Measurements from ENCODE around the gene TNFAIP8.

Gene TNFAIP8

DNA sequence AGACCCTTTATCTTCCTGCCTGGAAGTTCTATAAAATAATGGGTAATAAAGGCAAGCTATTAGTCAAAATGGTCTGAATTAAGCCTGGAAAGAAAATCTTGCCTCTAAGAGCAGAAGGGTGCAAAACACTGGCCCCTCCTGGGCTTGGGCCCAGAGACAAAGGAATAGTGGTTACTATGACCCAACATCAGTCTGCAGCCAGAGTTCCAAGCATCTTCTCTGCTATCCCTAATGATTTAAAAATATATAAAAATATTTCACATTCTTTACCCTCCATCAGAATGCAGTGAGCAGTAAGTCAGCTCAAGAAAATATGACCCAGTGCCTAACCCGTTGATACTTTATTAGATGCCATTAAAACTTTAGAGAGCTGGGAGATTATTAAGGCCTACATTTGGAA, 14.7 kb downstream of the TNFAIP8 start:
- DNase-seq (ENCODE audit: low read depth), result no peak

DNA sequence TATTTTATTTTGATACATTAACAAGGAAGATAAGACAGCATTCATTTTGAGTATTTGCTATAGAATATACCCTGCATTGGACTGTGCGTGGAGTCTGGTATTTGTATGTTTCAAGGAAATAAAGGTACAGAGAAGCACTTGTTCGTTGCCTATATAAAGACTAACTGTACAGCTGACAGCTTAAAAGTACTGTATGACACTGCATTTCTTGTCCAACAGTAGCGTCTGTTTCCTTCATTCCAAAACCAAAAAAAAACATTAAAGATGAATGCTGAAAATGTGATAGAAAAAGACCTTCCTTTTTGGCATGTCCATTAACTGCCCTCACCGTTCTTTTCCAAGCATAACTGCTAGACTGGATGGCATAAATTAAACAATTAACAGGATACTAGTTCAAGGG, 15.3 kb downstream of the TNFAIP8 start:
- no peak for DNase-seq (ENCODE audit: low read depth)

DNA sequence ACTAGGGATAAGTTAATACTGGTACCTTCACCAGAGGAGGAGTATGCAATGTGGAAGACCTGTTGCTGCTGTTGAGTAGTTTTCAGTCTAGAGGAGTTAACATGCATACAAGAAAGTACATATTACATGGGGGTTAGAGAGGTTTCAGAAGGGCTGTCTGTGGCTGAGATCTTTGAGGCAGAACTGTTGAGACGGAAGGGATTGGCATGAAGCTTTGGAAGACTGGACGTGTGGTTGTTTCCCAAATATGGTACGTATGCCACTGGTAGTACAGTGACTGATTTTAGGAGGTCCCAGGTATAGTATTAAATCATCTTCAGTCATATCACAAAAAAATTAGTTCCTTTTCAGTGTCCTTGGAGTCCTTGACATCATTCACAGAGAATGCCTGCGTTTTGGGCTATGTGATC, 17.6 kb downstream of the TNFAIP8 start:
- no peak for DNase-seq (ENCODE audit: low read depth)

DNA sequence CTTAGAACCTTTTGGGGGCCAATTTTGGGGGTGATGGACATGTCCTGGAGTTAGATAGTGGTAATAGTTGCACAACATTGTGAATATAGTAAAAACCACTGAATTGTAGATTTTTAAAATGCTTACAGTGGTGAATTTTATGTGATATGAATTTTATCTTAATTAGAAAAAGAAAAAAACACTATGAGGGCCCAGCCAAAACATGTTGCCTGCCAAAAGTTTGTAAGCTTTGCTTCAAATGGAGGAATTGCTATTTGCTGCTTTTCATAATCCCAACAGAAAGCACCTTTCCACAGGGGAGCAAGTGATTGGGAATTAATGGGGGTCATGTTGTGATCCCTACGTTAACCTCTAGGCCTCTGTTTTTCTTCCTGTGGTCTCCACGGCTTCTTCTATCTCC, 19.1 kb downstream of the TNFAIP8 start:
- DNase-seq (ENCODE audit: low read depth), result no peak

DNA sequence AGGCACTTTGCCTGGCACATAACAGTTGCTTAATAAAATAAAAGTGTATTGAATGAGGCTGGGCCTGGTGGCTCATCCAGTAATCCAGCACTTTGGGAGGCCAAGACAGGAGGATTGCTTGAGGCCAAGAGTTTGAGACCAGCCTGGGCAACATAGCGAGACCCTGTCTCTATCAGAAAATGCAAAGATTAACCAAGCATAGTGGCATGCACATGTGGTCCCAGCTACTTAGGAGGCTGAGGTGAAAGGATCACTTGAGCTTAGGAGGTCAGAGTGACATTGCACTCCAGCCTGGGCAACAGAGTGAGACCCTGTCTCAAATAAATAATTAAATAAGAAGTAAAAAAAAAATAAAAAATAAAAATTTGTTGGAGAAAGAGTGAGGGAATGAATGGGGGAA, 21.2 kb downstream of the TNFAIP8 start:
- DNase-seq (ENCODE audit: low read depth), result no peak

DNA sequence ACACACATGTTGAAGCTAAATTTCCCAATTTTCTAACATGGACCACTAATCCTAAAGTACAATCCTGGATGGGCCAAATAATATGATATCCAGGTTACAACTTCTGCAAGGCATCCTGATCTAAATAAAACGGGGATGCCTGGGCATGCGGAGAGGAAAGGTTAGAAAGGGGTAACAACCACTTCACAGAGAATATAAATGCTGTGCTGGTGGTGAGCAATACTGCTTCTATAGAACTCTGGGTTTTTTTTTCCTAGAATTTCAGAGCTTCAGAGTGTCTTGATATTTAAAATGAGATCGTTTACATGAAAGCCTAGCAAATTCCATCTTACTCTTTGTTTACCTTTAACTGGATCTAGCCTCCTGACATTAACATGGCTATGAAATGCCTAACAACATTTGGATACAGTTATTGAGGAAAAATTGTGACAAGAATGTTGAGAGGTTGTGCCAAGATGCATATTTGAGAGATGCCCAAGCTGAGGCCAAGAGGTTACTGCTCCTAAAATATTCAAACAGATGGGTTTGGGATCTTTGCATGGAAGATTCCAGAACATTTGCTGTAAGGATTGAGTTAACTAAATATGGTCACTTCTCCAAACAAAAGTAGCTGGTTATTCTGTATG, 22.4 kb downstream of the TNFAIP8 start:
- DNase-seq (ENCODE audit: low read depth), result no peak

DNA sequence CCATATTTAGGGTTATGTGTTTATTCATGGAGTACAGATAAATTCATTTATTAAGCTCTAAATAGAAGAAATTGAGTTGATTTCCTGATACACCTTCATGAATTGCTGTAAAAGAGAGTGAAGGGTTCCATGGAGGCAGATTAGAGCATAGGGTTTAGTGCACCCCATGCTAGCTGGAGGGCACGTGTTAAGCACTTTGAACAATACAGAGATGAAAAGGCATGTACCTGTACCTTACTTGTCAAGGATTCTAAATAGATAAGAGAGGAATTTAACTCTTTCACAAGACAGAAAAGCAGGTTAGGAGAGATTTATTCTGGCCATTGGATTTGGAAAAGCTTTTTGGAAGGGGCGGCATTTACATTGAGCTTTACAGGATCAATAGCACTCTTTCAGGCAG, 23.3 kb downstream of the TNFAIP8 start:
- no peak for DNase-seq (ENCODE audit: low read depth)

DNA sequence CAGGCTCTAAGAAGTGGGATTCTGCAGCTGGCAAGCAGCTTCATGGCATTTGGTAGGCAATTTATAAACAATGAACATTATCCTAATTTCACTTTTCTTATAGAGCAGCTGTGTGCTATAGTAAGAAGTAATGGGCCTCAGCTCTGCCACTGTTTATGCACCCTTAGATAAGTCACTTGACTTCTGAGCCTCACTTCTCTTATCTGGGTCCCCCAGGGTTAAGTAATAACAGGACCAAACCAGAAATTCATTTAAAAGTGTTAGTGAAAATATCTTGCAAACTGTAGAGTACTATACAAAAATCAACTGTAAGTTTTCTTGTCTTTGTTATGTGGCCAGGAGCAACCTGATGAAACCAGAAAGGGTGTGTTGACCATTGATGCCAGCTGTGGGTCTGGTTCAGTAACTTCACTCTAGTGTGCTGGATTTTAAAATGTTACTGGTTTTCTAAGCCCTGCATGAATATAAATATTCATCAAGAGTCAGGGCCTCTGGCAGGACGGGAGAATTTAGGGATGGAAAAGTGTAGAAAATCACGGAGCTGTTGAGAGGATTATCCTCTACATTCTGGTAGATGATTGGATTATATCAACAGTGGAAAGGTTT, 24.2 kb downstream of the TNFAIP8 start:
- no peak for DNase-seq (ENCODE audit: low read depth)

DNA sequence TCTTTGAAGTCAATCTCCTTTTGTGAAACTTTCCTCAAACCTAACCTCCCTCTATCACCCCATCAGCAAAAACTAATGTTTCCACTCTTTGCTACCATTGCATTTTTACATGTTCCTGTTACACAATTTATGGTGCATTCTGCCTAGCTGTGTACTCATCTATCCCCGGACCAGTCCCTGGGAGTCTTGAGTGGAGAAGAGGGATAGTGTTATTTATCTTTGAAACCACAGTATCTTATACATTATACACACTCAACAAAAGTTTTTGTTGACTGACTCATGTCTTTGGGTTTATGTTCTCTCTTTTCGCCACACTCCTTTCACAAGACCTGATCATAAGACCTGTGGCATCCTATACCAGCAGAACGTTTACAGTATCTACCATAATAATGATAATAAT, 26.4 kb downstream of the TNFAIP8 start:
- no peak for DNase-seq (ENCODE audit: low read depth)

DNA sequence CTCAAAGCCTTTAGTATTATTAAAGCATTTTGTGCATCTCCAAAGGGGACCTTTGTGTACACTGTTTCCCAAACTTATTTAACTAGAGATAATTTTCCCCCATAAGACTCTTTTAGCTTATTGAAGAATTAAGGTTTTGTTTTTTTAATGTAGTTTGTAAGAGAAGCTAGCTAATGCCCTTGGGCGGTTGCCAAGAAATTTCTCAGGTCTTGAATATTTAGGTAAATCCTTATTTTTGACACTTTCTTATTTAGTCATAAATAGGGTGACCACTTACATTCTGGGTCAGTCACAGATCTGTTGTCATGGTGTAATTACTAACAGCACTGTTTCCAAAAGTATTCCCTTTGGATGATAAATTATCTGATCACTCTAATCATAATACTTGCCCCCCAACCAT, 27.2 kb downstream of the TNFAIP8 start:
- no peak for DNase-seq (ENCODE audit: low read depth)

DNA sequence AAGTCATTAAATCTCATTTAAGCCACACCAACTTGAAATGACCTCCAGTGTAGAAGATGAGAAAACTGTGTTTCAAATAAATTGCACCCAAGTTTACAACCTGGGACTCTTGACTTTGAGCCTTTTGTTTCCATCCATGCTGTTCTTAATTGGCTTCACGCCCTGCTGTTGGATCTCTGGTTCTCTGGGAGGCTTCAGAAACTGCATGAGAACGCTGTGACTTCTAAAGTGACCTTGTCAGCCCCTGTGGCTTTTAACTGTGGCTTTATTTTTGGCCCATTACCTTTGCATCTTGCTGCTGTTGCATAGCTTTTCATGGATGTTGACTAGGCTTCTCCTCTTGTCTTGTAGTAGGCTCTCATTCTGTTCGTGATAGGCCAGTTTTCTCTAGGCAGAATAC, 29.3 kb downstream of the TNFAIP8 start:
- no peak for DNase-seq (ENCODE audit: low read depth)

DNA sequence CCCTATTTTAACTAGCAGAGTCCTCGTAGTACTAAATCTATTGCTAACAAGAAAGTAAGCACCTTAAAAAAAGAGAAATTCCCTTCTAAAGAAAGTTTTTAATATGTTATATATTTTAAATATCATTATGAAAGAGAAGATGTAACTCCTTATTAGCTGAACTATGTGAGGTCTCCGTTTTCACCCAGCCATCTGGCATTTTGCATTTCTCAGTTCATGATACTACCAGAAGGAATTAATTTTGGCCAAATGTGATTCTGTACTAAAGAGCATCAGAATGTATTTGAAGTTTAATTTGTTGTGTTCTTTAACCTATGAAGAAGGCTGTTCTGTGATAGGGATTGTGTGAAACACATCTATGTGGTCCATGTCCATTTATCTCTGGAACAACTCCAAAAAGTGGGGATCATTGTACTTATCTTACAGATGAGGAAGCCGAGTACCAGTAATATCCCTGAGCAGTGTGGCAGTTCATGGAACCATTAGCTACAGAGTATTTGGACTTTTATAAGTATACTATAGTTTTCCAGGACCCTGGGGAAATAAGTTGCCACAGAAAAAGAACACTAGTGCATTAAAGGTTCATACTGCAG, 29.8 kb downstream of the TNFAIP8 start:
- no peak for DNase-seq (ENCODE audit: low read depth)

DNA sequence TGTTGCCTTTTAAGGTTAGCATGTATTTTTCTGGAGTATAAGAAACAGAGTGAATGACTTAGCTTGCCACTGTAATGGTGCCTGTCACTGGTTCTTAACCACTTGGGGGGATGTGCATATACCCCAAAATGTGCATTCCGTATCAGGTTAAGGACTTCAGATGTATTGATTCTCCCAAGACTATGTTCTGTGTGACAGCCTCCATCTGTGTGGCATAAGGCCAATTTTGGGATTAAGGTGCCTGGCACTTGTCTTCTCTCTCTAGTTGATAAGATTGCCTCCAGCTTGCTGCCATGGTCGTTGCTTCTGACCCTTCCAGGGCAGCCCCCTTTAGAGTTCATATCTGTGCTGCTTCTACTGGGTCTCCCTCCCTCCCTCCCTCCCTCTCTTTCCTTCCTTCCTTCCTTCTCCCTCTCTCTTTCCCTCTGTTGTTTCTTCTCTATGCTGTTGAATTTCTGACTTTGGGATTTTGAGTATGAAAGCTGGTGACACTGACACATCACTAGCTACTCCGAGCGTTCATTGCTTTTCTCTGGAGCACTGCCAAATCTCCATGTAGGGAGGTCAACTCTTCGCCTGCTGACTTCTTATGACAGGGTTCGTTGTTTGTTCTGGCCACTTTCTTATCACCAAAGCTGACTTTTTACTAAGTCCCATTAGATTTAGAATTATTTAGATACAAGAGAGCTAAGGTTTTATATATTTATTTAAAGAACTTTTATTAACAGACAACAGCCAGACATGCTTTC, 31.0 kb downstream of the TNFAIP8 start:
- DNase-seq (ENCODE audit: low read depth), result no peak

DNA sequence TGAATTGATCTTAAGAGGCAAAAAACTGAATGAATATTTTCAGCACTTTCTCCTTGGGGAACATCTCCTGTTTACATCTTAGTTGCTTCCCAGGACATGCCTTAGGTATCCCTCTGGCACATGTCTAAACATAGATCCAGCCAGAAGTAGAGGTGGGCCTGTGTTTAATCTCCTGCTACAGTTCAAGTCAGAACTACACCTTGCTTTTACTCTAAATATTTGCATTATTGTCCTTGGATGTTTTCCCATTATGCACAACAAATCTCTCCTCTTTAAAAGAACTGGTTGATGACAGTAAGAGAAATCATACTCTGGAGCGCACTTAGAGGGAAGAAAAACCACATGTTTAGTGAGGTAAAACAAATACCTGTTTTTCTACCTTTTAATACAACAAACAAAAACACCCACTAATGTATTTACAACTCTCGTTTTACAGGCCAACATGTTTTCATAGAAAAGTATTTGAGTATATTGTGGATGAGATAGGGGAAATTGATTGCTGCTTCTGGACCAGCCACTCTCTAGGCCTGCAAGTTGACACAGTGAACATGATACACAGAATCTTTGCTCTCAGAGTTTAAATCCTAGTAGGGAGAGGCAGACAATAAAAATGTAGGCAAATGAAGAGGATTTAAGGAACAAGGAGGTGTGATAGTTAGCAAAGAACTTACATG, 32.3 kb downstream of the TNFAIP8 start:
- no peak for DNase-seq (ENCODE audit: low read depth)

DNA sequence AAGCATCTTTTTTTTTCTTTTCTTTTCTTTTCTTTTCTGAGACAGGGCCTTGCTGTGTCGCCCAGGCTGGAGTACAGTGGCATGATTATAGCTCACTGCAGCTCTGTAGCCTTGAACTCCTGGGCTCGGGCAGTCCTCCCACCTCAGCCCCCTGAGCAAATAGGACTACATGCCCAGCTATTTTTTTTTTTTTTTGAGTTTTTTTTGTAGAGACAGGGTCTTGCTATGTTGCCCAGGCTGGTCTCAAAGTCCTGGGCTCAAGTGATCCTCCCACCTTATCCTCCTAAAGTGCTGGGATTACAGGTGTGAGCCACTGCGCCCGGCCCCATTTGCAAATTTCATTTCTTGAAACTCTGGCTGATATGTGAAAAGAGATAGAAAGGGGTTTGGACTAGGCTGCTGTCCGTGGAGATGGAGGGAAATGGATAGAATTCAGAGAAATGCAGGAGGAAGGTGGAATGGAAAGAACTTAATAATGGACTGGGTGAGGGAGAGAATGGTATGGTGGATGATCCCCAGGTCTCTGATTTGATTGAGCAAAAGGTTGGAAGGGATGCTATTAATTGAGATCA, 32.9 kb downstream of the TNFAIP8 start:
- DNase-seq (ENCODE audit: low read depth), result no peak

DNA sequence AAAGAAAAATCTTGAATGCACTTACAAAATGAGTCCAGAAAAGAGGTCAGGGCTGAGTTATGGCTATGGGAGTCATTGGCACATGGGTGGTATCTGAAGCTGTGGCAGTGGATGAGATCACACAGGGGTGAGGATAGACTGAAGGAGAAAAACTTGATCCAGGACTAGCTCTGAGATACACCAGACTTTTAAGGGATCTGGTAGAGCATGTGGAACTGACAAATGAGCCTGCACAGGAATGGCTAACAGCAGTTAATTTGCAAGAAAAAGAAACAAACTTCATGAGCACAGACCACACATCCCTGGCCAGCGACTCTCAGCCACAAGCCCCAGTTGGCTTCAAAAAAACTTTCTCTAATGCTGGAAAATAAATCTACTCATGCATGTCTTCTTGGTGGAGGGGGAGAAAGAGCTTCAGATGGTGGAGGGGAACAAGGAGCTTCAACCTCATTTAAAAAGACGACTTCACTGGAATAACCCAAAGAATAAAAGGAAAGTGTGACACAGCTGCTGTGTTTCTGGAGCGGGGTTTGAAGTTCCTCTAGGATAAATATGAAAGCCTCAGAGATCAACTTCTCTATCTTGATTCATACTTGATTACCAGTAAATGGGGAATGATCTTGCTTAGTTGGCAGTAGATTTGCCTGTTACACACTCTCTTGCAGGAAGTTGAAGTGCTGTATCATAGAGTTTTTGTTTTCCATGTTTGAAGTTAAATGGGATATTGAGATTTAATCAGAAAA, 33.6 kb downstream of the TNFAIP8 start:
- no peak for DNase-seq (ENCODE audit: low read depth)

DNA sequence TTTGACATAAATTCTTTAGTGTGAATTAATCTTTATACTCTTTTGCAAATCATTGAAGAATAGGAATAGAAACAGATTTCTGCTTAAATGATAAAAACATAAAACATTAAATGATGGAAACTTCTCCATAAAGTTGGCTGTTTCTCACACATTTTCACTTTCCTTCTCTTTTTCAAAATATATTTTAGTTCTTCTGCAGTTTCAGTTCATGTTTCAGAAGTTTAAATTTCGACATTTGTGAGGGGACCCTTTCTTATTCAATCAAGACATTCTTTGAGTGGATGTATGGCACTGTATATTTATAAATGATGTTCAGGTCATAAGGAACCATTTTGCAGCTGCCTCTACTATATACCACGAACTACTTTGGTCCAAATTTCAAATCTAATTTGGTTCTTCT, 34.6 kb downstream of the TNFAIP8 start:
- no peak for DNase-seq (ENCODE audit: low read depth)

DNA sequence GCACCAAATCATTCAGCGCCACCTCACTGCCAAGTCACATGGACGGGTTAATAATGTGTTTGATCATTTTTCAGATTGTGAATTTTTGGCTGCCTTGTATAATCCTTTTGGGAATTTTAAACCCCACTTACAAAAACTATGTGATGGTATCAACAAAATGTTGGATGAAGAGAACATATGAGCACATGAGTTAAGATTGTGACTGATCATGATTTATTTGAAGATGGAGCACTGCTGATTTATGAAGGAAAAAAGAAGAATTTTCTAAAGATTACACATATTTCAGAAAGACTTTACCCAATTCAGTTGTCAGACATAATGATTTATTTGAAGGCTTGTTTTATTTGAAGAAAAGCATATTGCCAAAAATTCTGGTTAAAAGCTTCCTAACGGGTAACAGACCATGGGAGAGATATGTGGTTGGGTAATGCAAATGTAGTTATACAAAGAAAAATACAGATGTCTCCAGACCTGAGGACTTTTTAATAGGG, 37.4 kb downstream of the TNFAIP8 start:
- no peak for DNase-seq (ENCODE audit: low read depth)

DNA sequence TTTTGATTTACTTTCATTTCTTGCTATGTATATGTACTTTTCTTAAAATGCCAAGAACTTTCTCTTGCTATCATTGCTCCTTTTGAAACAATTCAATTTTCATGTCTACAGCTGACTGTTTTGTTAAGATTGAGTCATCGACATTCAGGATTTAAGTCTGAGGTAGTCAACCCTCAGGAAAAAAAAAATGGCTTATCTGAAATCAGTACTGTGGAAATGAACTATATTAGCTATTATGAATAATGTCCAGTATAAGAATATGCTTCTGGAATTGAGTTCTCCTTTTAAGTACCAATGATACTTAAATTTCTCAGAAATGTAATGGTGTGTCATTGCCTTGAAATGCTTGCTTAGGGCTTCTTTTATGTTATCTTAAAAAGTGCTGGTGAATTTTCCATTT, 37.9 kb downstream of the TNFAIP8 start:
- no peak for DNase-seq (ENCODE audit: low read depth)

DNA sequence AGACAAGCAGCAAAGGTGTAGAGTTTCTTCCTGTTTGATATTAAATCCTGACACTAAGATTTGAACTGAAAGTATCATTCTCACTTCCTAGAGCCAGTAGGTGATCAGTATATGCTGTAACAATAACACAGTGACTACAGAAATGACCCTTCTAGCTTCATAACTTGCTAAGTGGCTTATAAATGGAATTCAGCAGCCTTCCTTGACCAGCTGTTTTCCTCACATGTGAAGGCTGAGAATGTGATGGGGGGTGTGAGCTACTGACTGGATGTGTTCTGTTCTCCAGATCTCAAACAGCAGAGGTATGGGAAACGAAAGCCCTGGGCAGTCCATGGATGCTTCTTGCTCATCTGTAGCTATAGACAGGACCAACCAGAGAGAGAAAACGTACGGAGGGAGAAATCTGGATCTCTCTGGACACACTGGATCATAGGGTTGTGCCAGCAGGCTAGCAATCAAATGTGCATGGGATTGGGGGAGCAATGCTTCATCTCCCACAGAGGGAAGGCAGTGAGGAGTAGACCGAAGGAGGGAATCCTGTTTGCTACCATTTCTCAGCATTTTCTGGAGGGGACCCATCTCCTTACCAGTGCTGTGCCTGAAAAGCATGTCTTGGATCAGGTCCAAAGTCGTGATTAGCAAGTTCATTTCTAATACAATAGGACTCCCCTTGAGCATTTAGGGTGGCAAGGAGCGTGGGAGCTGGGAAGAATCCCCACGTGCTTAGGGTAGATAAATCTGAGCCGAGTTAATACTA, 39.4 kb downstream of the TNFAIP8 start:
- no peak for DNase-seq (ENCODE audit: low read depth)
